ENCODE measurements around the gene ZMYM1.
"Not testable (repeated sequence)": the region's sequence is repeated elsewhere in the genome, so short reads cannot be mapped to it uniquely, and the experiment has no call there.

ZMYM1 gene

GRCh38 chr1:35080171-35080854, 1.1 kb downstream of the ZMYM1 start:
- DNase-seq: no peak

- DNase-seq: no peak
Measured at GRCh38 chr1:35085421-35085820, 6.2 kb downstream of the ZMYM1 start.

GRCh38 chr1:35097224-35097623, 18.0 kb downstream of the ZMYM1 start:
- no peak for DNase-seq

GRCh38 chr1:35111106-35111505, 31.9 kb downstream of the ZMYM1 start:
- DNase-seq: peak in 1 of 2 experiments; percentile 9

- DNase-seq: peak in 1 of 2 experiments; percentile 3
Measured at GRCh38 chr1:35112668-35113067, 33.5 kb downstream of the ZMYM1 start.

- DNase-seq: no peak
Measured at GRCh38 chr1:35115459-35116383, 36.5 kb downstream of the ZMYM1 start.

GRCh38 chr1:35120458-35121133, 41.4 kb downstream of the ZMYM1 start:
- DNase-seq: no peak

- DNase-seq: no peak
Measured at GRCh38 chr1:35122311-35122710, 43.1 kb downstream of the ZMYM1 start.

- no peak for DNase-seq
Measured at GRCh38 chr1:35126546-35126945, 47.4 kb downstream of the ZMYM1 start.

GRCh38 chr1:35129080-35129479, 49.9 kb downstream of the ZMYM1 start:
- no peak for DNase-seq

GRCh38 chr1:35136780-35137179, 57.6 kb downstream of the ZMYM1 start:
- DNase-seq: no peak

- DNase-seq: not testable (repeated sequence)
Measured at GRCh38 chr1:35137590-35137989, 58.4 kb downstream of the ZMYM1 start.

- not testable (repeated sequence) for DNase-seq
Measured at GRCh38 chr1:35142294-35142693, 63.1 kb downstream of the ZMYM1 start.

- DNase-seq: not testable (repeated sequence)
Measured at GRCh38 chr1:35142728-35143127, 63.5 kb downstream of the ZMYM1 start.

- no peak for DNase-seq
Measured at GRCh38 chr1:35143737-35144508, 64.7 kb downstream of the ZMYM1 start.

- not testable (repeated sequence) for DNase-seq
Measured at GRCh38 chr1:35145892-35146549, 66.8 kb downstream of the ZMYM1 start.

GRCh38 chr1:35151220-35151619, 72.0 kb downstream of the ZMYM1 start:
- no peak for DNase-seq

- no peak for DNase-seq
Measured at GRCh38 chr1:35164893-35165292, 85.7 kb downstream of the ZMYM1 start.

Data from SW 1271 (cell line).